Gastroesophageal sphincter (tissue), 3 donors: ENCODE measurements around the gene BICD1.

Experiments
- CTCF ChIP-seq, 4 experiments: fragments of 200-600 bp in 2 of 4; fragments of 450-650 bp in 2 of 4; sonication (generic) in 1 of 4; IDR thresholded peaks; one replicate each; pipeline ENCODE4 v1.5.1; 2017 to 2019; ENCODE audit warnings: antibody characterized with exemption in 4 of 4, mild to moderate bottlenecking in 2 of 4, moderate library complexity in 2 of 4
- EP300 ChIP-seq: sonication (generic); formaldehyde crosslinking; IDR thresholded peaks from one replicate; pipeline ENCODE4 v1.6.1; 2017; ENCODE audit warnings: antibody characterized with exemption, mild to moderate bottlenecking
- POLR2A ChIP-seq, 2 donors: fragments of 450-650 bp; IDR thresholded peaks; one replicate each; pipeline ENCODE4 v1.6.1; 2017; ENCODE audit warnings: antibody characterized with exemption in 2 of 2, mild to moderate bottlenecking in 2 of 2, moderate library complexity in 1 of 2
- POLR2AphosphoS5 ChIP-seq: sonication (generic); formaldehyde crosslinking; IDR thresholded peaks from one replicate; pipeline ENCODE4 v1.6.1; 2017; ENCODE audit warnings: antibody characterized with exemption

DNA sequence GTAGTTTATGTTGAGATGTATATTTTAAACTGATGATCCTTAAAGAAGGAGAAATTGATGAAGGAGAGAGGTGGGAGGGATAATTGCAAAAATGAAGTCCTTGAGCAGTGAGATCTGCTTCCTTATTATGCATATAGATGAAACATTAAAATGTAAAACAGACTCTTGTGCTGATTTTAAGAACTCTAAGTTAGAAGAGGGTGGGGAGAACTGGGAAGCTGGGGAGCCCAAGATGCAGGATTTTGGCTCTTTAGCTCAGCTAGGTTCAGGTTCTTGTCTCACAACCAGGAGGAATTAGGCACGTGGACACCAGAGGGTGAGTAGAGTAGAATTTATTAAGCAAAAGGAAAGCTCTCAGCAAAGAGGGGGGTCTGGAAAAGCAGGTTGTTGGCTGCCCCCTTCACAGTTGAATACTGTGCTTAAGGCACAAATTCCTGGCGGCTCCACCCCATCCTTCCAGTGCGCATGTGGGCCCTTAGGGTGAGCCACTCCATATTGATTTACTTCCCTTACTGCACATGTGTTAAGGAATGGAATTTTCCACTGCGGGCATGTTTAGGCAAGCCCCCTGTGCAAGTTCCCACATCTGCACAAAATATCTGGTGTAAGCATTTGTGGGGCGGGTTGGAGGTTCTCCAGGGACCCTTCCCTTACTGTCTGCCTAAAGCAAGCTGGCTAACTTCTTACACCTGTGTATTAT, 141.9 kb downstream of the BICD1 start:
- TF ChIP-seq CTCF (IDR thresholded peaks at IDR 0.05) (no peak), POLR2A (IDR thresholded peaks at IDR 0.05) (no peak), POLR2AphosphoS5 (no peak), EP300 (no peak)
